AG04449 (cell line): ENCODE results near the gene ISG20L2.
A peak's percentile ranks its signal among the peaks of the same experiment; 100 is the strongest.

Experiments used
- CTCF ChIA-PET: fragments of 350-600 bp; formaldehyde crosslinking; extraction: SDS; loops from one replicate; lab custom pipeline; 2021; ENCODE audit warnings: antibody characterized with exemption; lab: Yijun Ruan, JAX
- POLR2A ChIA-PET: fragments of 400-600, 350-600 bp; formaldehyde crosslinking; extraction: SDS; loops from one replicate; lab custom pipeline; 2020; ENCODE audit warnings: antibody characterized with exemption, inconsistent platforms; lab: Yijun Ruan, JAX
- DNase-seq: peaks from one replicate; pipeline ENCODE4 v3.0.0-alpha.2; 2010; ENCODE audit warnings: low read depth, low spot score
- H3K4me3 ChIP-seq: 2 replicates; pipeline ENCODE4 v1.5.1; 2011; ENCODE audit warnings: low read depth, mild to moderate bottlenecking, control low read depth, low read length
- TF ChIP-seq, protein P1 (sequence below): IDR thresholded peaks from one replicate; pipeline ENCODE4 v1.5.1; 2011; ENCODE audit warnings: mild to moderate bottlenecking, moderate library complexity, low read length, control low read depth, inconsistent platforms; ENCODE audit not compliant: insufficient read depth; ENCODE audit errors: missing control alignments

ISG20L2 gene

GRCh38 chr1:156681196-156681960, 47.2 kb downstream of the ISG20L2 start:
- DNase-seq: no peak
- CTCF ChIA-PET: interaction anchor here (1.1 to 49.8 kb wide), 10 partner anchors 8 to 297 kb away, joined by 3 to 2951 read pairs (median 13); partner anchors contain the start of genes CRABP2, INSRR, ISG20L2 and METTL25B
- no peak overlapping the region for H3K4me3 ChIP-seq
- TF ChIP-seq, protein P1, sequence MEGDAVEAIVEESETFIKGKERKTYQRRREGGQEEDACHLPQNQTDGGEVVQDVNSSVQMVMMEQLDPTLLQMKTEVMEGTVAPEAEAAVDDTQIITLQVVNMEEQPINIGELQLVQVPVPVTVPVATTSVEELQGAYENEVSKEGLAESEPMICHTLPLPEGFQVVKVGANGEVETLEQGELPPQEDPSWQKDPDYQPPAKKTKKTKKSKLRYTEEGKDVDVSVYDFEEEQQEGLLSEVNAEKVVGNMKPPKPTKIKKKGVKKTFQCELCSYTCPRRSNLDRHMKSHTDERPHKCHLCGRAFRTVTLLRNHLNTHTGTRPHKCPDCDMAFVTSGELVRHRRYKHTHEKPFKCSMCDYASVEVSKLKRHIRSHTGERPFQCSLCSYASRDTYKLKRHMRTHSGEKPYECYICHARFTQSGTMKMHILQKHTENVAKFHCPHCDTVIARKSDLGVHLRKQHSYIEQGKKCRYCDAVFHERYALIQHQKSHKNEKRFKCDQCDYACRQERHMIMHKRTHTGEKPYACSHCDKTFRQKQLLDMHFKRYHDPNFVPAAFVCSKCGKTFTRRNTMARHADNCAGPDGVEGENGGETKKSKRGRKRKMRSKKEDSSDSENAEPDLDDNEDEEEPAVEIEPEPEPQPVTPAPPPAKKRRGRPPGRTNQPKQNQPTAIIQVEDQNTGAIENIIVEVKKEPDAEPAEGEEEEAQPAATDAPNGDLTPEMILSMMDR: no peak
- POLR2A ChIA-PET: no interaction called here

DNA sequence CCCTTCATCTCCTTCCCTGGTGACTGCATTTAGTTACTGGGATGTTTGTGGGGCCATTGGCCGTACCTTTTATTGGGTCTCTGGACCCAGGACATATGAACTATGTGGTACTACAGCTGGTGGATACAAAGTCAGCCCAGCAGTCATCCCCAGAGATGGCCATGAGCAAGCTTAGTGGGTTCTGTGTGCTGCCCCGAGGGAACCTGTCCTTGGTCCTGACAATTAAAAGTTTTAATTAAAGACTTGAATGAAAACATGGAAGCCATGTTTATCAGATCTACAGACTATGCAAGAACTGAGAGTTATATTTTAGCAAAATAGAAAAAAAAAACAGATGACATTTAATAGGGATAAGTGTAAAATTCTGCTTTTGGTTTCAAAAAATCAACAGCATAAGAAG, 48.5 kb downstream of the ISG20L2 start:
- ChIA-PET CTCF (interaction anchor here (1.2 to 49.8 kb wide), 13 partner anchors 10 to 296 kb away, joined by 3 to 2951 read pairs (median 17); partner anchors contain the start of genes CRABP2, INSRR, ISG20L2 and METTL25B), POLR2A (no interaction called here)
- no peak overlapping the region for H3K4me3 ChIP-seq
- TF ChIP-seq, protein P1: no peak
- DNase-seq: no peak

DNA sequence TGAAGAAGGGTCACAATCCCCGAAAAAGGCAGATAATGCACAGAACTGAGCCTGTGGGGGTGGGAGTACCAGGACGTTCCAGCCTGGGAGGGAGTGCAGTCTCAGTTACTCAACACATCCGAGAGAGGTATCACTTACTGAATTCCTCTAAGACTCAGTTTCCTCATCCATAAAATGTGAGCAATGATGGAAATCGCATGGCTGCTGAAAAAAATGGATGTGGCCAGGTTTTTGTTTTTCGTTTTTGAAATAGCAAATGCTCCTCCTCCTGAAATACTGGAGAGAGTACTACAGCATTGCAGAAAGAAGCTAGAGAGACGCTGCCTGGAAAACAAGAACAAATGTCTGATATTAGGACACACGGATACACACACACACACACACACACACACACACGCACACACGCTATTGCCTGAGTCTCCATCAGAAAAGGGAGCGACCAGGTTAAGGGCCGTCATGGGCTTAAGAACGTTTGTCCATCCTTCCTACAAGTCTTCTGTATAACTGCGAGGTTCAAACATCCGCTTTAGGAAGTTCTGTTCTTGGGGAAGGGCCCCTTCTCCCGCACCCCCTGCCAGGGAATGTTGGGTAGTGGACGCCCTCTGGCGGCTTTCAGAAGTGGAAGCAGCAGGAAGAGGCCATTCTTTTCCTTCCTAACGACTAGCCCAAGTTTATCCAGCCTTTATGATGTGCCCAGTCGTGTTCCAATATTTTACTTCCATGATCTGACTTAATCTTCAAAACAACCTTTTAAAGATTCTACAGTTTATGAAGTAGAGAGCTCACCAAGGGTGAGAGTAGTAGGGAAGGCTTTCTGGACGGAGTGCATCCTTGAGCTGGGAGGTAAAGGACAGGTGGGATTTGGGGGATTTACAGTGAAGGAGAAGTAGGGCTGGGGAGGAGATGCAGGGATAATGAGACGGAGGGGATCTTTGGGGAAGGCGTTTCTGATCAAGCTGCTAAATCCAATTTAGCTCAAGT, 50.7 kb downstream of the ISG20L2 start:
- no peak for DNase-seq
- ChIA-PET POLR2A (interaction anchor here (2.9 kb wide), 1 partner anchor 17 kb away, joined by 14 read pairs; no protein-coding TSS in a partner anchor), CTCF (interaction anchor here (0.7 to 49.8 kb wide), 30 partner anchors 9 to 292 kb away, joined by 3 to 2951 read pairs (median 4); partner anchors contain the start of genes CRABP2, HAPLN2, ISG20L2 and METTL25B)
- peak overlapping the region; percentile 39 for H3K4me3 ChIP-seq
- TF ChIP-seq, protein P1: peak; percentile 92

GRCh38 chr1:156676820-156677615, 51.5 kb downstream of the ISG20L2 start, which contains the start of gene NES:
NES (minus strand) TSS chr1:156677407; CDS start chr1:156677264, 143 bp downstream.
- TF ChIP-seq, protein P1: no peak
- ChIA-PET POLR2A (interaction anchor here (0.8 to 2.9 kb wide), 4 partner anchors 10 to 52 kb away, joined by 3 to 14 read pairs (median 4); partner anchors contain the start of gene ISG20L2), CTCF (interaction anchor here (0.7 to 49.8 kb wide), 22 partner anchors 9 to 291 kb away, joined by 3 to 2951 read pairs (median 6); partner anchors contain the start of genes CRABP2, HAPLN2, ISG20L2 and METTL25B)
- DNase-seq: no peak
- H3K4me3 ChIP-seq: peak within 1 kb of the TSS; percentile 51

DNA sequence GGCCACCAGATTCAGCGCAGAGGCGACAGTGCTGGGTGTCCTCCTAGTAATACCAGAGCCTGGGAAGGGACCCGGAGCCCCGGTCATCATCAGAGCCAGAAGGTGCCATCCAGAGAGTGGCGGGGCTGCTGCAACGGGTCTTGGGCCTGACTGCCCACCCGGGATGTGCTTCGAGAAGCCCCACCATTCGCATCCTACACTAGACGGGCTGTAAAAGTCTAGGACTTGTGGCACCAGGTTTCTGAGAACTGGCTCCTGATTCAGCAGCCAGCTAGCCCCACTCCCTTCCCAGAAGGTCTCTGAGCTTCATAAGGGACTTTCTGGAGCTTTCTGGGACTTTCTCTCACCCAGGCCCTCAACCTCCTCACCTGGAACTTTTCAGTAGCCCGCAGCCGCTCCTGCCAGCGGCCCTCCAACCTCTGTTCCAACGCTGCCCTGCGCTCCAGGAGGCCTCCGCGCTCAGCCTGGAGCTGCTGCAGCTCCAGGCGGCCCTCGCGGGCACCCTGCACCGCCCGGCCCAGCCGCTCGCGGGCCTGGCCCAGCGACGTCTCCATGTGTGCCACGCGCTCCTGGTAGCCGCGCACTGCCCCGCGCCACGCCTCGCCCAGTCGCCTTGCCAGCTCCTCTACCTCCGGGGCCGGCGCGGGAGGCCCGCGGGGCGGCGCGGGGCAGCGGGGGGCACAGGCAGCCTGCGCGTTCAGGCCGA, 52.3 kb downstream of the ISG20L2 start:
- peak overlapping the region; percentile 51 for H3K4me3 ChIP-seq
- TF ChIP-seq, protein P1: no peak
- no peak for DNase-seq
- ChIA-PET POLR2A (interaction anchor here (0.8 to 2.9 kb wide), 4 partner anchors 9 to 53 kb away, joined by 3 to 14 read pairs (median 4); partner anchors contain the start of gene ISG20L2), CTCF (interaction anchor here (0.6 to 49.8 kb wide), 17 partner anchors 8 to 291 kb away, joined by 3 to 2951 read pairs (median 10); partner anchors contain the start of genes CRABP2, HAPLN2, ISG20L2 and METTL25B)
